MV-4-11 (cell line): ENCODE data around the gene PREP.

ENCODE experiments used
- DNase-seq: peaks from one replicate; lab custom pipeline; 2025; lab: John Stamatoyannopoulos, UW

PREP gene

GRCh38 chr6:105308840-105309239 lies 94.0 kb downstream of the PREP start:
- no peak for DNase-seq

DNA sequence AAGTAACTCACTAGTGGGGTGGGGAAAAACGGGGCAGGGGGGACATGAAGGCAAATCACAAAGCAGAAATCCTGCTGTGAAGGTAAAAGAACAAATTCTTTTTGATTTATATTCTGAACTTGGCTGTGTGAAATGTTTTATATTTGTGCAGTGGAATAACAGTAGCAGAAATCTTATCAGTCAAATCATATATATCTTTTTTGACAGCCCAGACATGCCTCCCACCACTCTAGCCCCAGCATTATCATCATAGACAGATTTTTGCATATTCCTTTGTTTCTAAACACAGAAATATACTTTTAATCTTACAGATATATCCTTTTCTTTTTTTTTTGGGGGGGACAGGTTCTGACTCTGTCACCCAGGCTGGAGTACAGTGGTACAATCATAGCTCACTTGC lies 97.4 kb downstream of the PREP start:
- no peak for DNase-seq

- DNase-seq: no peak
Observed at GRCh38 chr6:105304825-105305224, 98.1 kb downstream of the PREP start.

DNA sequence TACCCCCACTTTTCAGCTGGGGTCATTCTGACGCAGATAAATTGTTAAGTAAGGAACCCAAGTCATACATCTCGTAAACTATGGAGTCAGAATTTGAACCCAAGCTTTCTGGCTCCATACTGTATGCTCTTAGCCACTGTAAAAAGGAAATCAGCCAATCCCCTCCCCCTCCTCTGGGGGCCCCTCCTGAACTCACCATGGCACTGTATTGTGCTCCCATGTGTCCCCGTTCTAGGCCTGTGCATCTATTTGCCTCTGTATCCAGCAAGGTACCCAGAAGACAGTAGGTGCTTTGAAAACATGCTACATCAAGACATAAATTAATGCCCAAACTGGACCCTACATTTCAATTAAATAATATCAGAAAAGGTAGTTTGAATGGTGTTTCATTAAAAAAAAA lies 98.5 kb downstream of the PREP start:
- no peak for DNase-seq

DNA sequence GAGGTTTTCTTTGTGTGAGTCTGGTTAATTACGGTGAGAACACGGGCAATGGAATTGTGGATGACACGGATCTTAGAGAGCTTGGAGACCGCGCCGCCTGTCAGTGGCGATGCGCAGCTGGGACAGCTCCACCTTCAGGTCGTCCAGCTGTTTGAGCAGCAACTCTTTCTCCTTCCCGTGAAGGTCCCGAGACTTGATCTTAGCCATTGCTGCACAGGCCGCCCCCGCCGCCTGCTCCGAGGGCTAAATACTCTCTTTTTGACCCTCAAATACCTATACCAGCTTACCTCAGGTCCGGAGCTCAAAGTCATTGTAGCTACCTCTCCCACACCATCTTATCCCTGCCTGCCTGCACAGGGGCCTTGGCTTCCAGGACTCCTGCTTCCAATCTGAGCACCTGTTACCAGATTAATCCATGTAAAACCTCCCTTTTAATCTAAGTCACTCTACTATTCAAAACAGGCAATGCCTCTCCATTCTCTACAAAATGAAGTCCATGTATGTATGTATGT lies 100.2 kb downstream of the PREP start:
- DNase-seq: no peak

DNA sequence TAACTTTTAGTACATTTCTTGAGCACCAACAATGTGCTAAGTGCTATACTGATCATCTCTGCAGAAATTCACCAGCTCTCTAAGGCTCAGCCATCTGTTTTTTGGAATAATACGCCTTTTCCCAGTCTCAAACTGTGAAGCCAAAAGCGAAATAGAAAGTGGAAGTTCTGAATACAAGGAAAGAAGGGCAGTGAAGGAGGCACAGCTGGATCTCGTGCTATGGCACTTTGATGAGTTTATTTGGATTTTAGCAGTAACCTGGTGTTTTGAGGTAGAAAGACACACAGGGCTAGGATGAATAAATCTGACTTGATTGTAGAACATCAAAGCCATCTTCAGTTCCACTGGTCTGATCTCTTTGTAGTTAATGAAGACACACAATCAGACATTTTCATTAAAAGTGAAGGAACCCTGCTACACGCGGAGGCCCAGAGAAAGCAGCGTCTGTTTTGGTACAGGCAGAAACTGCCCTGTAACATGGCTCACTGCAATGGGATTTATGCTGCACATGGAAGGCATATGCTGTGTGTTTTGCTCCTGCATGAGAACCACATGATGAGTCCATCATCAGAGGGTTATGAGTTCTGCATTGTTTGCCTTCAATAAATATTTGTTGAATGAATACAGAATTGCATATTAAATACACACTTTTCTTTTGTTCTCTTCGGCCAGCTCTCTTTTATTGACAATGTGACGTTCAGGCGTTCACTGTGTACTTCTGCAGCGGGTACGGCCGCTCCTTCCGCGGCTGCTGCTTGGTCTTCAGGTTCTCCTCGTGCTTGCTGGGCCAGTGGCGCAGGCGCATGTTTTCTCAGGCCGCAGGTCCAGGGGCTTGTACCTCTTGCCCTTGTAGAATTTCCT lies 100.9 kb downstream of the PREP start:
- DNase-seq: no peak

DNA sequence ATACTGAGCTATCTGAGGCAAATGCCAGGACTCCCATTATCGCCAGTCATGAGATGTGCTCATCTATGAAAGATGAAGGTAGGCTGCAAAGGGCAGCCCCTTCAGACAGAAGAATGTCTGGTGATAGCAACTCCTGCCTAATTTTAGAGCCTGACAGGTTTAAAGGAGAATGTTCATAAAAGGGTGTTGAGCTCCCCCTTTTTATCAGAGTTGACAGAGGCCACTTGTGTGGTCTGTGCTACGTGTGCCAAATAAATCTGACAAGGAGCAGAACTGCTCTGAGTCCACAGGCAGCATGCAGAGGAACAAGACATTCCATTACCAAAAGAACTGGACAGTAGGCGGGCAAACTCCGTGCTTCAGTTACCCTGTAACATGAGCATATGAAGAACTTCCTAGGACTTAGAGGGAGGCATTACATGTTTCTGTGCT lies 101.8 kb downstream of the PREP start:
- no peak for DNase-seq

- no peak for DNase-seq
Observed at GRCh38 chr6:105300090-105300489, 102.8 kb downstream of the PREP start.

DNA sequence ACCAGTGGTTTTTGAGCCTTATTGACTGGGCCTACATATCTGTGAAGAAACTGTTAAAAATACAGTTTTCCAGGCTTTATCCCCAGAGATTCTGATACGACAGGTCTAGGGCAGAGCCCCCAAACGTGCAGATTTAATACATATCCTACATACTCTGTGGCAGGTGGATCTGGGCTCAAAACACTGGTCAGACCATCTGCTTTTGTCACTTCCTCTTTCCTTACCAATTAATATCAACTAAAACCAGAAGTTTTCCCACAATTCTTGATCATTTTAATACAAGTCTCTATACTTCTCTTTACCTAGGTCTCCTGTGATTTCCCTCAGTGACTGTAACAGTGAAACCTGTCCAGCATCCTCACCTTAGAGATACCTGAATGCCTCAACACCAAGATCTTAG lies 108.8 kb downstream of the PREP start:
- DNase-seq: no peak

- DNase-seq: no peak
Observed at GRCh38 chr6:105292689-105293339, 110.1 kb downstream of the PREP start.

GRCh38 chr6:105291525-105291924 lies 111.4 kb downstream of the PREP start:
- no peak for DNase-seq

DNA sequence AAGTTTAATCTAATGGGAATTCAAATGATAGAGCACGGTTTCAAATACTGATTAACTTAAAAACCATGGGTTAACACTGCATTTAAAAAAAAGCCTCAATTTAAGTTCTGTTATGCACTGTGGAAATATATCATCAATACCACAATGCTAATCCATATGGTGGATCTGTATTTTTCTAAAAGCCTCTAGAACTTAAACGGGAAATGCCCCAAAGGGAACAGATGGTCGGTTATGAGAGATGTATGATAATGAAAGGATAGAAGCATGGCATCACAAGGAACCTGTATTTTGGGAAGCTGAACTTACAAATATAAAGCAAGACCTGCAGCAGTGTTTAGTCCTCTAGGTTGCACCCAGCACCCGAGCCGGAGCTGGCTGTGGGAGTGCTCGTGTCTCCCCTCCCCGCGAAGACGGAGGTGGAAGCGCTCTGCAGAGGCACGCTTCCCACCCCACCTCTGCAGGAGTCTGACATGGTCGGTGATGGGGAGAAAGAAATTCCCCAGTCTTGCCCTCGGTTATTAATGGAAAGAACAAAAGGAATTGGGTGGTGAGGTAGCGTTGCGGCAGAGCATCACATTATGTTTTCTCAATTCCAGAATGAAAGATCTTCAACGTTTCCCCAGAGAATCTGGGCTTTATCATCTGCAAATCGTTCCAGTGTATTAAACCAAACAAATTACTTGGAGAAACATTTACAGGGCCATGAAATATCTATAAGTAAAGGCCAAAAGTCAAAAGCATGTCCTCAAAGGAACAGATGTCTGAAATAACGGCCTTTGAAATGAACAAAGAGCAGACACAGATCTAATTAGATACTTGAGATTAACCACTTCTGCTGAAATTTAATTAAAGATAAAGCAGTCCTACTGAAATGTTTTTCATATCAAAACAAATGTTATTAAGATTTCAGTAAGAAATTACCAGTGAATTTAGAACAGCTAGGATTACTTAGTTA lies 120.0 kb downstream of the PREP start:
- no peak for DNase-seq

- DNase-seq: no peak
Observed at GRCh38 chr6:105280033-105280432, 122.8 kb downstream of the PREP start.

GRCh38 chr6:105279463-105279862 lies 123.4 kb downstream of the PREP start:
- no peak for DNase-seq

DNA sequence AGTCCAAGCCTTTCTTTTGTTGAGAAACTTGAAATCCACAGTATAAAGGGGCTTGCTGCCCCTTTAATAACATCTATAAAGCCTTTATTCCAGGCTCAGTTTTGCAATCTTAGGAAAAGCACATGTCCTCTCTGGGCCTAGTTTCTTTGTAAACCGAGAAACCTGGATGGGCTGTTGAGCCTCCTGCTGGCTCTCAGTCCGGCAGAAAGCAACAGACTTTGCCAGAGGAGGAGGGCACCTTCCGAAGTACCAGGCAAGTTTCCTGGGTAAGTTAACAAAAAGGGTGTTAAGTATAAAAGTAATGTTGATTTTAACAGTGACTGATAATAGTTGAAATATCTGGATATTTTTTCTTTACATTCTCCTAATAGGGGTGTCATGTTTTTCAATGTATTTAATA lies 124.1 kb downstream of the PREP start:
- DNase-seq: no peak

DNA sequence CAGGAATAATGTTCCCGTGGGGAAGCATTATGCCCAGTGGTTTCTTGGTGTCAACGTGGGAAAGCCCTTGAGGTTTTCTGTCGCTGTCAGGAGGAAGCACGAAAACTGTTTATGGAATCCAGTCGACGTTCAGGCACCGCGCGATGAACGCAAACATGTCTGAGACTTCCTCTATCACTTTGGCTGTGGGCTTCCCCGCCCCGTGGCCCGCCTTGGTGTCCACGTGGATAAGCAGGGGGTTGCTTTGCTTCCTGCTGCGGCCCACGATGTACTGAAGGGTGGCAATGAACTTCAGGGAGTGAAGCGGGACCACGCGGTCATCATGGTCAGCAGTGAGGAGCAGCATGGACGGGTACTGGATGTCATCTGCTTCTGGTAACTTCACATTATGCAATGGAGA lies 124.8 kb downstream of the PREP start:
- DNase-seq: no peak

DNA sequence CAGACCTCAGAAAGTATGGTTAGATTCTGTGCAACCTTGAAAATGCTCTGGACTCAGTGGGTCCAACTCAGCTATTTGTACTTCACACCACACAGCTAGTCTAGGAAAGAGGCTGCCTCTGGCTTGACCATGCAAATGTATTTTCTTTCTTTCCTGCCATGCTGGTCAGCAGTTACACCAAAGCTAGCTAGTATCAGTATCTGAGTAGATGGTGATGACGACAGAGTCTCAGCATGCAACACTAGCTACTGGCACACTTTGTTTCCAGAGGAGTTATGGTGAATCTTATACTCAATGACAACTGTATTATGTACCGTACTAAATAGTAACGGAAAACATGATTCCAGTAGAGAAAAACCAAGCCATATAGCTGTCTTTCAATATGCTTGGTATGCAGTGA lies 126.5 kb downstream of the PREP start:
- no peak for DNase-seq

DNA sequence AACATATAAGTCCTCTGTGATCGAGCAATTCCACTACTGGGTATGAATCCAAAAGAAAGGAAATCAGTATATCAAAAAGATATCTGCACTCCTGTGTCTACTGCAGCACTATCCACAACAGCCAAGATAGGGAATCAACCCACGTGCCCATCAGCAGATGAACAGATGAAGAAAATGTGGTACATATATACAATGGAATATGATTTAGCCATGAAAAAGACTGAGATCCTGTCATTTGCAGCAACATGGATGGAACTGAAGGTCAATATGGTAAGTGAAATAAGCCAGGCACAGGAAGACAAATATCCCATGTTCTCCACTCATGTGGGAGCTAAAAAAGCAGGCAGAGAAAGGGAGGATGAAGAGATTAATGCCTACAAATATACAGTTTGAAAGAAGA lies 127.3 kb downstream of the PREP start:
- DNase-seq: no peak

- DNase-seq: no peak
Observed at GRCh38 chr6:105274678-105275077, 128.2 kb downstream of the PREP start.

GRCh38 chr6:105273589-105273988 lies 129.3 kb downstream of the PREP start:
- no peak for DNase-seq

GRCh38 chr6:105272786-105273185 lies 130.1 kb downstream of the PREP start:
- no peak for DNase-seq

GRCh38 chr6:105270511-105270910 lies 132.4 kb downstream of the PREP start:
- no peak for DNase-seq
